Osteocyte (in vitro differentiated cells): ENCODE results near the gene NPHP3. TPM values are rescaled to one million over a fixed set of nuclear protein-coding genes. Genes with fewer than 3 reads are reported as not detected.

Experiments
- DNase-seq: peaks from one replicate; pipeline ENCODE4 v3.0.0; 2021; ENCODE audit warnings: mixed read lengths; ENCODE audit not compliant: unreplicated experiment; ENCODE audit errors: extremely low spot score
- H3K27ac Mint-ChIP-seq: one replicate; pipeline ENCODE4 v1.8.0; 2021; ENCODE audit warnings: mild to moderate bottlenecking, mixed read lengths; ENCODE audit not compliant: unreplicated experiment
- H3K27me3 Mint-ChIP-seq: one replicate; pipeline ENCODE4 v1.8.0; 2021; ENCODE audit warnings: mixed read lengths; ENCODE audit not compliant: unreplicated experiment
- H3K36me3 Mint-ChIP-seq: one replicate; pipeline ENCODE4 v1.8.0; 2021; ENCODE audit warnings: mixed read lengths; ENCODE audit not compliant: unreplicated experiment
- H3K4me1 Mint-ChIP-seq: one replicate; pipeline ENCODE4 v1.8.0; 2021; ENCODE audit warnings: mixed read lengths; ENCODE audit not compliant: unreplicated experiment
- H3K4me3 Mint-ChIP-seq: one replicate; pipeline ENCODE4 v1.8.0; 2021; ENCODE audit warnings: mild to moderate bottlenecking, moderate library complexity, mixed read lengths; ENCODE audit not compliant: unreplicated experiment
- H3K9me3 Mint-ChIP-seq: one replicate; pipeline ENCODE4 v1.8.0; 2021; ENCODE audit warnings: mixed read lengths; ENCODE audit not compliant: unreplicated experiment
- CTCF ChIP-seq: fragments of 200-600 bp; sonication (generic); IDR thresholded peaks from 2 replicates; pipeline ENCODE4 v1.5.0; 2021; ENCODE audit warnings: antibody characterized with exemption, mild to moderate bottlenecking, moderate library complexity
- total RNA-seq: library from RNA; stranded (reverse); gene quantifications from 2 replicates; pipeline ENCODE4 v1.2.1, GENCODE V29; 2021

The NPHP3 gene
- total RNA-seq, 1 donor from 2014 or later: 26.4 TPM

DNA sequence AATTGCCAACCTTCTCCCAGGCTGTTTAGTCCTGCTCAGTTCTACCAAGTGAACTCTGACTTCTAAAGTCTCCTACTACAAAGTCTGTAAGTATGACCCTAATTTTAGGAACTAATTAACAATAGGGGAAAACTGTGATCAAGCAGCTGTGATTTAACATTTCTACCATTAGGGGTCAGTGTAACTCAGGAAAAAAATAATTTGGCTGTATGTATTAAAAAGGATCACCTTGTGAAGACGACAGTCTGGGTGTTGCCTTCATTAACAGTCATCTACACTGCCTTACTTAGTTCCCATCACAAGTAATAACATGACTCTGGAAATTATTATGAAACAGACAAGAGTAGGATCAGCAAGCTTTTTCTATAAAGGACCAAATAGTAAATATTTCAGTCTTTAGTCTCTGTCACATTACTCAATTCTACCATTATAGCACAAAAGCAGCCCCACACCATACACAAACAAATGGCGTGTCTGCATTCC is 4.2 kb upstream of the NPHP3 start:
- H3K4me3 Mint-ChIP-seq: no peak overlapping the region
- no peaks in the 10 kb centered on the region for H3K9me3 Mint-ChIP-seq
- no peak for DNase-seq
- H3K36me3 Mint-ChIP-seq: no peaks in the 10 kb centered on the region
- peaks cover 21% of the 10 kb centered on the region for H3K4me1 Mint-ChIP-seq
- H3K27ac Mint-ChIP-seq: no peak overlapping the region
- TF ChIP-seq CTCF: peak; percentile 74
- H3K27me3 Mint-ChIP-seq: peaks cover 23% of the 10 kb centered on the region

DNA sequence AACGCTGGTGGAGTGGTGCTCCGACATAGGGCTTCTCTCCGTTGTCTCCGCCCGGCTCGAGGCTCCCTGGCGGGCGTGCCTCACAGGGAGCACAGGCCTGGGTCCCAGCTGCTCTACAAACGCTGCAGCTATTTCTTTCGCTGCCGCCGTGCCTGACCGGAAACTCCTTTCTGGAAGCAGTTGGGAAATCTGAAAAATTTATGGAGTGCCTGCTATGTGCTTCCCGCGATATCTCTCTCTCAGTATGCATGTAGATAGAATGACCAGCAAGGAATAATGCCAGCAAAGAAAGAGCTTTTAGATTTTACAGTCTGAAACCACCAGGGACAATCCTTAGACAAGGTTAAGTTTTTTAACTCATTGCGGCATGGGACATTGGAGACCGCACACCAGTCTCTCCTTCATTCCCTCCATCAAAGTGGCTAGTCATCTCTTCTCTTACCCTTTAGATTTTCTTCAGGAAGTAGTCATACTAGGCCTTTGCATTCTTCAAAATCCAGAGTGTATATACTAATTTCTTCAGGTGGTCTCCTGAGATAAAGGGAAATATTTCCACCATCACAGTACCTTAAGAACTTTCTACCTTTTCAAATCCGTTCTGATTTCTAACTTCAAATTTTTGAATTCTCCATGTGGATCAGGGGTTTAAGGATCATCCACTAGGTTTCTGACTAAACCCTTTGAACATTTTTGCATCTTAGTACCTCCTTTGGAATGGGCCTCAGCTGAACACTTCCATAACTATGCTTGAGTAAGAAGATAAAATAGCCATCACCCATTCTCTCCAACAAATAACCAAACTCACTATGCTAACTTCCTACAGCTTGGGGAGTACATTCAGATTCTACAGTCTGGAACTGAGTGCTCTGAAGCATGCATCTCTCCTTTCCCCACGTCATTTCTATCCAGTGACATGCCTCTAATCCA is 1.1 kb upstream of the NPHP3 start:
- DNase-seq: no peak
- H3K27ac Mint-ChIP-seq: peak overlapping the region; percentile 96
- H3K4me1 Mint-ChIP-seq: peaks cover 43% of the 10 kb centered on the region
- H3K27me3 Mint-ChIP-seq: no peaks in the 10 kb centered on the region
- no peaks in the 10 kb centered on the region for H3K9me3 Mint-ChIP-seq
- peaks cover 10% of the 10 kb centered on the region for H3K36me3 Mint-ChIP-seq
- peak overlapping the region; percentile 90 for H3K4me3 Mint-ChIP-seq
- no peak for TF ChIP-seq CTCF

DNA sequence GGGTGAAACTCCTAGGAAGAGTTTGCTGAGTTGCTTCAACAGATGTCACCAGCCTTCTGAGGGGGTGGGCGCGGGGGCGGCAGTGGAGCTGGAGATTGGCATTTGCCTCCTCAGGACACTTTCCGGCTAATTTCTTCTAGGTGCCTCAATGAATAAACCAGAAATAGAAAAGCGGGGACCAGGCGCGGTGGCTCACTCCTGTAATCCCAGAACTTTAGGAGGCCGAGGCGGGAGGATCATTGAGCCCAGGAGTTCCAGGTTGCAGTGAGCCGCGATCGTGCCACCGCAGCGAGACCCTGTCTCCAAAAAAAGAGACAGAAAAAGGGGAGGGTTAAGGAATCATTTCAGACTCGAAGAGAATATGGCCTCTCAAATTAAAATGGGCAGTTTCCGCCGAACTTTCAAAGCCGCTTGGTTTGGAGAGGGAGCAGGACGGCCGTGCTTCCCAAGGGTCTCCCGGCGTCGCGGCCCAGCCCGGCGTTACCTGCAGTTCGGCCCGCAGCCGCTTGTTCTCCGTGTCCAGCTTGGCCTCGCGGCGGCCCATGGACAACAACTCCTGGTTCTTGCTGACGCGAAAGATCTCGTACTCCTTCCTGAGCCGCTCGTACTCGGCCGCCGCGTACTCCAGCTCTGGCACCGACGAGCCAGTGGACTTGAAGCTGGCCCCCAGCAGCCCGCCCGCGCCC is 587 bp downstream of the NPHP3 start:
- peak; percentile 35 for TF ChIP-seq CTCF
- DNase-seq: peak; percentile 89
- Mint-ChIP-seq H3K27ac (peak overlapping the region; percentile 91), H3K27me3 (no peaks in the 10 kb centered on the region), H3K4me1 (peaks cover 45% of the 10 kb centered on the region), H3K36me3 (peaks cover 13% of the 10 kb centered on the region), H3K9me3 (no peaks in the 10 kb centered on the region), H3K4me3 (peak overlapping the region; percentile 94)

DNA sequence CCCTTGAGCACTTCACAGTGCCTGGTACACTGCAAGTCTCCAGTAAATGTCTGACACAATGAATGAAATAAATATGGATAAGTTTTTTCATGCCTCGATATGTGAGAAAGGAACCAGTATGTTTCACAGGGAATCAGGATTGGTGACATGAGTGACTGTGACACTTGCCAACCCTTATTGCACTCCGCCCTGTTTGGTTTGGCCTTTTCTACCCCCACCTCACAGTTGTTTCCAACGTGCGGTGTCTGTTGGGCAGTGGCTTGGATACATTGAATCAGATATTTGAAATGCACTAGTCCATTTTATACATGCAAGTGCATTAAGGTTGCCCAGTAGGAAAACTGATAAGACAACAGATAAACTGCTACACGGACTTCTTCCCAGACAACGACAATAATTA is 2.0 kb downstream of the NPHP3 start:
- Mint-ChIP-seq H3K4me3 (peak overlapping the region; percentile 94), H3K27ac (no peak overlapping the region), H3K36me3 (peaks cover 19% of the 10 kb centered on the region), H3K9me3 (no peaks in the 10 kb centered on the region), H3K27me3 (no peaks in the 10 kb centered on the region), H3K4me1 (peaks cover 42% of the 10 kb centered on the region)
- DNase-seq: no peak
- TF ChIP-seq CTCF: no peak

- no peaks in the 10 kb centered on the region for H3K9me3 Mint-ChIP-seq
- H3K4me1 Mint-ChIP-seq: peaks cover 26% of the 10 kb centered on the region
- H3K4me3 Mint-ChIP-seq: no peak overlapping the region
- no peak for DNase-seq
- no peaks in the 10 kb centered on the region for H3K27me3 Mint-ChIP-seq
- TF ChIP-seq CTCF: no peak
- peaks cover 33% of the 10 kb centered on the region for H3K36me3 Mint-ChIP-seq
- no peak overlapping the region for H3K27ac Mint-ChIP-seq
Observed at GRCh38 chr3:132716372-132716771, 5.8 kb downstream of the NPHP3 start.
